Skeletal muscle tissue (tissue), 4 donors: ENCODE results near the gene TNK1. TPM values are rescaled to one million over a fixed set of nuclear protein-coding genes. Genes with fewer than 3 reads are reported as not detected.

Source experiments
- H3K27ac ChIP-seq: one replicate; pipeline ENCODE4 v1.7.0; 2013; ENCODE audit warnings: mild to moderate bottlenecking, low read depth, low read length, inconsistent platforms
- H3K27me3 ChIP-seq, 3 donors: one replicate each; pipeline ENCODE4 v1.7.0; 2013; ENCODE audit warnings: low read length in 3 of 3; ENCODE audit not compliant: control insufficient read depth in 3 of 3, insufficient read depth in 3 of 3
- H3K36me3 ChIP-seq, 3 donors: one replicate each; pipeline ENCODE4 v1.7.0; 2013; ENCODE audit warnings: low read length in 3 of 3; ENCODE audit not compliant: control insufficient read depth in 3 of 3, insufficient read depth in 3 of 3
- H3K4me1 ChIP-seq, 3 donors: one replicate each; pipeline ENCODE4 v1.7.0; 2013; ENCODE audit warnings: low read length in 3 of 3, mild to moderate bottlenecking in 3 of 3; ENCODE audit not compliant: control insufficient read depth in 3 of 3, insufficient read depth in 3 of 3
- H3K4me3 ChIP-seq, 3 donors: one replicate each; pipeline ENCODE4 v1.7.0; 2013; ENCODE audit warnings: low read length in 3 of 3
- H3K9ac ChIP-seq, 3 donors: one replicate each; pipeline ENCODE4 v1.7.0; 2013; ENCODE audit warnings: low read length in 3 of 3, mild to moderate bottlenecking in 3 of 3, moderate library complexity in 2 of 3, low read depth in 1 of 3
- H3K9me3 ChIP-seq, 3 donors: one replicate each; pipeline ENCODE4 v1.7.0; 2013; ENCODE audit warnings: low read length in 3 of 3; ENCODE audit not compliant: control insufficient read depth in 3 of 3
- total RNA-seq: library from RNA; depleted of rRNA; stranded (reverse); fragments of >200 nt; gene quantifications from one replicate; pipeline ENCODE4 v1.2.3, GENCODE V29; 2014
- donor health status: Osteomylitis.

The TNK1 gene
- total RNA-seq, 1 donor from 2014 or later: not detected

GRCh38 chr17:7428557-7428956 lies 47.7 kb downstream of the TNK1 start, which contains the start of gene SPEM3:
TSS of gene SPEM3 (plus strand) at chr17:7428857. CDS start at chr17:7428903, 46 bp downstream.
- no peak within 1 kb of the TSS for H3K9ac ChIP-seq
- no peaks in the 10 kb centered on the region for H3K27me3 ChIP-seq
- H3K4me3 ChIP-seq: no peak within 1 kb of the TSS
- no peak within 1 kb of the TSS for H3K27ac ChIP-seq
- H3K9me3 ChIP-seq: no peaks in the 10 kb centered on the region
- H3K36me3 ChIP-seq: no peaks in the 10 kb centered on the region
- H3K4me1 ChIP-seq: no peaks in the 10 kb centered on the region

GRCh38 chr17:7429722-7430121 lies 48.8 kb downstream of the TNK1 start:
- no peak overlapping the region for H3K9ac ChIP-seq
- no peak overlapping the region for H3K27ac ChIP-seq

GRCh38 chr17:7431231-7431630 lies 50.3 kb downstream of the TNK1 start:
- Histone ChIP-seq H3K9ac (no peak overlapping the region), H3K27me3 (no peaks in the 10 kb centered on the region), H3K36me3 (no peaks in the 10 kb centered on the region), H3K4me1 (peaks cover 10 to 11% (median 10%) of the 10 kb centered on the region in 3 donors), H3K27ac (no peak overlapping the region), H3K9me3 (no peaks in the 10 kb centered on the region), H3K4me3 (no peak overlapping the region)

More at GRCh38 chr17:7429722-7430121, 48.8 kb downstream of the TNK1 start:
- H3K4me3 ChIP-seq: no peak overlapping the region
- H3K36me3 ChIP-seq: no peaks in the 10 kb centered on the region
- no peaks in the 10 kb centered on the region for H3K9me3 ChIP-seq
- H3K27me3 ChIP-seq: no peaks in the 10 kb centered on the region
- H3K4me1 ChIP-seq: no peaks in the 10 kb centered on the region

GRCh38 chr17:7432296-7432695 lies 51.4 kb downstream of the TNK1 start:
- H3K36me3 ChIP-seq: no peaks in the 10 kb centered on the region
- H3K4me1 ChIP-seq: peaks cover 18 to 20% (median 19%) of the 10 kb centered on the region in 3 donors
- no peak overlapping the region for H3K9ac ChIP-seq
- no peaks in the 10 kb centered on the region for H3K9me3 ChIP-seq
- no peak overlapping the region for H3K4me3 ChIP-seq
- H3K27me3 ChIP-seq: no peaks in the 10 kb centered on the region
- no peak overlapping the region for H3K27ac ChIP-seq

- Histone ChIP-seq H3K36me3 (no peaks in the 10 kb centered on the region), H3K27me3 (peaks cover 0 to 5% (median 0%) of the 10 kb centered on the region in 3 donors), H3K4me1 (peaks cover 34 to 46% (median 38%) of the 10 kb centered on the region in 3 donors), H3K9ac (peak overlapping the region; percentile 3 to 79 (median 65)), H3K27ac (peak overlapping the region; percentile 44), H3K4me3 (peak overlapping the region; percentile 63 to 74 (median 73)), H3K9me3 (no peaks in the 10 kb centered on the region)
These were observed 55.0 kb downstream of the TNK1 start for GRCh38 chr17:7435676-7436555.

GRCh38 chr17:7436556-7437368 lies 55.9 kb downstream of the TNK1 start:
- peak overlapping the region; percentile 57 to 74 (median 73) for H3K4me3 ChIP-seq
- no peaks in the 10 kb centered on the region for H3K36me3 ChIP-seq
- peaks cover 0 to 5% (median 0%) of the 10 kb centered on the region in 3 donors for H3K27me3 ChIP-seq
- peak overlapping the region; percentile 74 to 79 (median 76) for H3K9ac ChIP-seq
- H3K4me1 ChIP-seq: peaks cover 34 to 51% (median 42%) of the 10 kb centered on the region in 3 donors
- peak overlapping the region; percentile 62 for H3K27ac ChIP-seq
- no peaks in the 10 kb centered on the region for H3K9me3 ChIP-seq

- Histone ChIP-seq H3K9me3 (no peaks in the 10 kb centered on the region), H3K36me3 (no peaks in the 10 kb centered on the region), H3K9ac (peak overlapping the region; percentile 51 to 76 (median 73)), H3K27me3 (peaks cover 0 to 5% (median 0%) of the 10 kb centered on the region in 3 donors), H3K4me1 (peaks cover 34 to 51% (median 42%) of the 10 kb centered on the region in 3 donors), H3K4me3 (peak overlapping the region; percentile 65 to 74 (median 68)), H3K27ac (peak overlapping the region; percentile 62)
These were observed 56.5 kb downstream of the TNK1 start for GRCh38 chr17:7437369-7437863.

GRCh38 chr17:7437950-7438614 lies 57.2 kb downstream of the TNK1 start:
- H3K36me3 ChIP-seq: no peaks in the 10 kb centered on the region
- H3K9me3 ChIP-seq: no peaks in the 10 kb centered on the region
- H3K4me3 ChIP-seq: peak overlapping the region; percentile 50 to 68 (median 65)
- H3K4me1 ChIP-seq: peaks cover 34 to 52% (median 42%) of the 10 kb centered on the region in 3 donors
- peak overlapping the region; percentile 66 to 76 (median 73) for H3K9ac ChIP-seq
- peak overlapping the region; percentile 62 for H3K27ac ChIP-seq
- H3K27me3 ChIP-seq: peaks cover 0 to 5% (median 0%) of the 10 kb centered on the region in 3 donors
